Left kidney (tissue), 8 donors: ENCODE measurements around the gene DEFB131A. TPM values are rescaled to one million over a fixed set of nuclear protein-coding genes. Genes with fewer than 3 reads are reported as not detected.
"Not testable (repeated sequence)": the region's sequence is repeated elsewhere in the genome, so short reads cannot be mapped to it uniquely, and the experiment has no call there.

ENCODE experiments used
- DNase-seq: peaks from one replicate; pipeline ENCODE4 v3.0.0-alpha.2; 2013
- long read RNA-seq, 8 donors: transcript quantifications; one replicate each; lab custom pipeline, GENCODE V29; 2026
- polyA plus RNA-seq: library from polyadenylated mRNA; unstranded; fragments of 120-200 nt; gene quantifications from one replicate; pipeline ENCODE4 v1.2.1, GENCODE V29; 2013; ENCODE audit not compliant: insufficient read length

DEFB131A gene
- not detected for polyA plus RNA-seq
- long read RNA-seq, donor 1: 0 reads
- long read RNA-seq, donor 2: 0 reads
- long read RNA-seq, donor 3: 0 reads
- long read RNA-seq, donor 4: 0 reads
- long read RNA-seq, donor 5: 0 reads
- long read RNA-seq, donor 6: 0 reads
- long read RNA-seq, donor 7: 0 reads
- long read RNA-seq, donor 8: 0 reads

- DNase-seq: not testable (repeated sequence)
Measured at GRCh38 chr4:9444114-9444513, at the start of gene DEFB131A. Gene DEFB131A, plus strand, starts transcription at chr4:9444414. Its CDS starts 120 bp downstream, at chr4:9444534.

GRCh38 chr4:9405774-9406173, 38.4 kb upstream of the DEFB131A start:
- not testable (repeated sequence) for DNase-seq

- DNase-seq: not testable (repeated sequence)
Measured at GRCh38 chr4:9406491-9406890, 37.7 kb upstream of the DEFB131A start.

- DNase-seq: no peak
Measured at GRCh38 chr4:9409793-9410192, 34.4 kb upstream of the DEFB131A start.

GRCh38 chr4:9421884-9422455, 22.2 kb upstream of the DEFB131A start:
- DNase-seq: not testable (repeated sequence)

GRCh38 chr4:9425916-9426315, 18.3 kb upstream of the DEFB131A start:
- DNase-seq: not testable (repeated sequence)

- not testable (repeated sequence) for DNase-seq
Measured at GRCh38 chr4:9430061-9430460, 14.2 kb upstream of the DEFB131A start.

GRCh38 chr4:9433320-9433719, 10.9 kb upstream of the DEFB131A start:
- not testable (repeated sequence) for DNase-seq

GRCh38 chr4:9436728-9437127, 7.5 kb upstream of the DEFB131A start:
- not testable (repeated sequence) for DNase-seq

GRCh38 chr4:9442355-9442754, 1.9 kb upstream of the DEFB131A start:
- not testable (repeated sequence) for DNase-seq

GRCh38 chr4:9444681-9445080, 467 bp downstream of the DEFB131A start:
- DNase-seq: not testable (repeated sequence)

- DNase-seq: not testable (repeated sequence)
Measured at GRCh38 chr4:9452251-9452650, 8.0 kb downstream of the DEFB131A start.

GRCh38 chr4:9454284-9454683, 10.1 kb downstream of the DEFB131A start:
- DNase-seq: not testable (repeated sequence)

- not testable (repeated sequence) for DNase-seq
Measured at GRCh38 chr4:9455046-9455445, 10.8 kb downstream of the DEFB131A start.

GRCh38 chr4:9479466-9479865, 35.3 kb downstream of the DEFB131A start:
- DNase-seq: not testable (repeated sequence)

- not testable (repeated sequence) for DNase-seq
Measured at GRCh38 chr4:9480066-9480465, 35.9 kb downstream of the DEFB131A start.

GRCh38 chr4:9482871-9483270, 38.7 kb downstream of the DEFB131A start:
- not testable (repeated sequence) for DNase-seq

- not testable (repeated sequence) for DNase-seq
Measured at GRCh38 chr4:9483682-9484081, 39.5 kb downstream of the DEFB131A start.

GRCh38 chr4:9486880-9487279, 42.7 kb downstream of the DEFB131A start:
- not testable (repeated sequence) for DNase-seq

- DNase-seq: not testable (repeated sequence)
Measured at GRCh38 chr4:9488796-9489195, 44.6 kb downstream of the DEFB131A start.

GRCh38 chr4:9490496-9490895, 46.3 kb downstream of the DEFB131A start:
- not testable (repeated sequence) for DNase-seq

- not testable (repeated sequence) for DNase-seq
Measured at GRCh38 chr4:9490986-9491385, 46.8 kb downstream of the DEFB131A start.

GRCh38 chr4:9493589-9493988, 49.4 kb downstream of the DEFB131A start:
- not testable (repeated sequence) for DNase-seq
